SK-N-SH treated with all-trans-retinoic acid at 6 μM for 48 hours (cell line): Measurements from ENCODE around the gene TATDN3.

Source experiments
- OSR1 ChIP-seq: fragments of 250-450 bp; sonication (Bioruptor Pico); IDR thresholded peaks from 2 replicates; pipeline ENCODE4 v1.8.0; 2022; ENCODE audit warnings: moderate library complexity, mild to moderate bottlenecking, inconsistent platforms
- PATZ1 ChIP-seq: fragments of 250-450 bp; sonication (Bioruptor Pico); IDR thresholded peaks from 2 replicates; pipeline ENCODE4 v1.8.0; 2020; ENCODE audit warnings: mild to moderate bottlenecking, moderate library complexity, borderline replicate concordance
- POU6F1 ChIP-seq: fragments of 250-450 bp; sonication (Bioruptor Pico); IDR thresholded peaks from 2 replicates; pipeline ENCODE4 v1.8.0; 2021; ENCODE audit warnings: low read depth, mild to moderate bottlenecking, moderate library complexity, borderline replicate concordance
- RARB ChIP-seq: fragments of 250-450 bp; sonication (Bioruptor Pico); IDR thresholded peaks from 2 replicates; pipeline ENCODE4 v1.8.0; 2021; ENCODE audit warnings: mild to moderate bottlenecking, moderate library complexity
- SNAI2 ChIP-seq: fragments of 250-450 bp; sonication (Bioruptor Pico); IDR thresholded peaks from 2 replicates; pipeline ENCODE4 v1.5.0; 2020; ENCODE audit warnings: mild to moderate bottlenecking, moderate library complexity
- TOX ChIP-seq: fragments of 250-450 bp; sonication (Bioruptor Pico); IDR thresholded peaks from 2 replicates; pipeline ENCODE4 v1.8.0; 2021; ENCODE audit warnings: mild to moderate bottlenecking, moderate library complexity, borderline replicate concordance
- TSHZ2 ChIP-seq: fragments of 250-450 bp; sonication (Bioruptor Pico); IDR thresholded peaks from 2 replicates; pipeline ENCODE4 v1.5.0; 2020; ENCODE audit warnings: mild to moderate bottlenecking, moderate library complexity
- ZNF70 ChIP-seq: fragments of 450-650 bp; formaldehyde crosslinking; IDR thresholded peaks from 2 replicates; pipeline ENCODE4 v1.5.0; 2020; ENCODE audit warnings: mild to moderate bottlenecking, moderate library complexity

GRCh38 chr1:212847549-212847948 is 55.9 kb downstream of the TATDN3 start, which contains the start of gene SPATA45:
- TF ChIP-seq PATZ1 (CRISPR knock-in tag): no peak
- TF ChIP-seq RARB: no peak
- TF ChIP-seq TOX (CRISPR knock-in tag): no peak
- TF ChIP-seq ZNF70 (CRISPR knock-in tag): no peak
- TF ChIP-seq OSR1 (CRISPR knock-in tag): no peak
- no peak for TF ChIP-seq POU6F1
- TF ChIP-seq SNAI2 (CRISPR knock-in tag): no peak
- TF ChIP-seq TSHZ2: no peak
